HG03196 (cell line): ENCODE results near the gene UBL4A.
"Not testable (repeated sequence)": the region's sequence is repeated elsewhere in the genome, so short reads cannot be mapped to it uniquely, and the experiment has no call there.

Experiments
- ATAC-seq: cut with Tn5 transposase; IDR thresholded peaks from one replicate; pipeline ENCODE4 v1.9.1; 2021; ENCODE audit not compliant: unreplicated experiment

The UBL4A gene

DNA sequence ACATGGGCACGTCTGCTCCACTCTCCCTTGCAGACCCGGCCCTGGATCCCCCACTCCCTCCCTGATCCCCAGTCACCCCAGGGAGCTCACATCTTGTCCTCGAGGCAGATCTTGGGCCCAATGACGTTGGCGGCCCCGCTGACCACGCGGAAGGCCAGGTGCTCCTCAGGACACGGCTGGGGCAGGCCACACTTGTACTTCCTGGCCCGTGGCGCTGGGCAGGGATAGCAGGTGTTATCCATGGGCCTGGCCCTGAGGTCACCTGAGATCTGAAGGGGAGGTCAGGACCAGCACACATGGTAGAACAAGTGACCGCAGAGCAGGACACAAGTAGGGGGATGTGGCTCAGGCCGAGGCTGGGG, 21.9 kb upstream of the UBL4A start:
- no peak for ATAC-seq

DNA sequence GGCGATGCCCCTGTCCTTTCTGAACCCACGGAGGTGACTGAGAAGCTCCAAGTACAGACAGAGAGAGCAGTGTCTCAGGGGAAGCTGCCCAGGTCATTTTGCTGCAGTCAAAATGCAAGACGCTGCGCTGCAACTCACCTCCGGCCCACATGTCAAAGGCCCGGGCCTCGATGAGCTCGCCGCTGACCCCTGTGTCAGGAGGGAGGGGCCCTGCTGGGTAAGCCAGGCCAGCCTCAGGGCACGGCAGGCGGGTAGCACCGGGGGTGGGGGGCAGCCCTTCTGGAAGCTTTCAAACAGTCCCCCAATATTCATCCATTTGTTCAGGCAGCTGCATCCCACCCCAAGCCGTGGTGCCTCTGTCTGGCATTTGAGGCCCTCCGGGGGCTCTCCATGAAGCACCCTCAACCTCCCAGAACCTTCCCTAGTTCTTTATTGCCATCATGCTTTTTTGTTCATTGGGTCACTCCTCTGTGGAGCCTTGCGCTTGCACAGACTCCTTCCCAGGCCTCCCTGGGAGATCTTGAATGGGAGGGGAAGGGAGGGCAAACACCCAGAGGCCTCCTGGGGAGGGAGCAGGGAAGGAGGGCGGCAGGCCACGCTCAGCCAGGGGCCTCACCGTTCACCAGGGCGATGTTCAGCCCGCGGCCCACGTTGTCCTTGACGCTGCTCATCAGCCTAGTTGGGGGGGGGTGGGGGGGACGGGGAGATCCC, 21.4 kb upstream of the UBL4A start:
- ATAC-seq: no peak

DNA sequence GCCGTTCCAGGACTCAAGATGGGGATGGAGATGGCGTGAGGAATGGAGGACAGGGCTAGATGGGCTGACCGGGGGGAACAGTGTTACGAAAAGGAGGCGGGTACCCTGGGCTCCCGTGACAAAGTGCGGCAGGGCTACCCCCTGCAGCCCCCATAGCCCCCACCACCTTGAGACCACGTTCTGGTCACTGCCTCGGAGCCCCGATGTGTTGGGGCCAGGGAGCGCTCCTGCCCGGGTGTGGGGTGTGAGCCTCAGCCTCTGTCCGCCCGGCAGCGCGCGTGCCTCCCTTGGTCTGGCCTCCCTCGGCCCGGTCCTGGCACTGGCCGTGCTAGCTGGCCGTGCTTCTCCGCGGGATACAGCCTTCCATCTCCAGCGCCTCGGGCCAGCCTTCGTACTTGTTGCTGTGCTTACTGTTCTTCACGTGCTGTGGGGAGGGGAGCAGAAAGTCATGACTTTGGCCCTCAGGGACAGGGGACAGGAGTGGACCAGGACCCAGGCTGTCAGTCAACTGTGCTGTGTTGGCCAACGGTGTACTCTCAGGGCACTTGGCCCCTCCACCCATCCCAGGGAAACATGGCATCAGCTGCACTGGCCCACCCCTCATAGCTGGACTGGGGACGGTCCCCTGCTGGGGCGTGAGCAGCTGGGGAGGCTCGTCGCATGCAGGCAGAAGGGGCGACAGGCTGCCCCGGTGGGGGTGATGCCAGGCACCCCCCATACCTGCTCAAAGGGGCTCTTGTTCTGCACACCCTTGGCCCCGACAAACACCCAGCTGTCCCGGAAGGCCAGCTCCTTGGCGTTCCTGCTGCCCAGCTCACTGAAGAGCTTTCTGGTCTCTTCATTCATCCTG, 20.3 kb upstream of the UBL4A start:
- no peak for ATAC-seq

DNA sequence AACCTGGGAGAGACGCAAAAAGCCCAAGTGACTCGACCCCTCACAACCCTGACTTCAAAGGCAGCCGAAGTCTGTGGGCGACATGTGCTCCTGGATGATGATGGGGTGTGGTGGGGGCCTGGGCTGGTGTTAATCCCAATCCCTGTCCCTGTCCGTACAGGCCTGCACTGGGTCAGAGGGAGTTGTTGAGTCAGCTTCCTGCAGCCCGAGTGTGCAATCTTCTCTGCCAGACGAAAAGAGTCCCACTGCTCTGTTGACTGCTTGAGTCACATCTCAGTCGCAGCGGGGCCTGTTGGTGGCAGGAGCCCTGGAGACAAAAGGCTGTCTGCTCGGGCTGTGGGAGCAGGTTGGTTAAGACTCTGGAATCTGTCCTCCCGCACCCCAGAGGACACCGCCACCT, 19.3 kb upstream of the UBL4A start:
- ATAC-seq: no peak

DNA sequence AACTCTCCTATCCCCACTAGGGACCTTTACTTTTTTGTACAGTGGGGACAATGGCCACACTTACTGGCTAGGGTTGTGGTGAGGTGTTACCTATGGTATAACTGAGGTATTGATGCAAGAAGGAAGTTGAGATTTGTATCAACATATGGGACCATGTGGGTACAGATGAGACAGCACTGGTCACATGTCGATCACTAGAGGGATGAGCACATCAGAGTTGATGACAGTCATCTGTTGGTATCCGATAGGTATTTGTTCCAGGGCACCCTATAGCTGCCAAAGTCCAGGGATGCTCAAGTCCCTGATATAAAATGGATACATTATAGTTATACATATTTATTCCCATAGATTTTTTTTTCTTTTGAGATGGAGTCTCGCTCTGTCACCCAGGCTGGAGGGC, 16.6 kb upstream of the UBL4A start:
- ATAC-seq: no peak

DNA sequence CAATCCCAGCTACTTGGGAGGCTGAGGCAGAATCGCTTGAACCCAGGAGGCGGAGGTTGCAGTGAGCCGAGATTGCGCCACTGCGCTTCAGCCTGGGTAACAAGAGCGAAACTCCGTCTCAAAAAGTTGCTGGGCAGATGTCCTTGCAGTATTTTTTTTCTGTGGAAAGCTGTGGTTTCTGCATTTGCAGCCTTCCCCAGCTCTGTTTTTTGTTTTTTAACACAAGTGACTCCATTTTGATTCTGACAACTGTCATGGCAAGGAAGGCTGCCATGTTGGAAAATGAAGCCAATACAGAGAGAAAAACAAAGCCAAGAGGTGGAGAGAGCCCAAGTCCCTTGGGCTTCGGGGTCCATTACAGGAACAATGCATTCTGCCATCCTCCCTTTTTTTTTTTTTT, 15.7 kb upstream of the UBL4A start:
- no peak for ATAC-seq

DNA sequence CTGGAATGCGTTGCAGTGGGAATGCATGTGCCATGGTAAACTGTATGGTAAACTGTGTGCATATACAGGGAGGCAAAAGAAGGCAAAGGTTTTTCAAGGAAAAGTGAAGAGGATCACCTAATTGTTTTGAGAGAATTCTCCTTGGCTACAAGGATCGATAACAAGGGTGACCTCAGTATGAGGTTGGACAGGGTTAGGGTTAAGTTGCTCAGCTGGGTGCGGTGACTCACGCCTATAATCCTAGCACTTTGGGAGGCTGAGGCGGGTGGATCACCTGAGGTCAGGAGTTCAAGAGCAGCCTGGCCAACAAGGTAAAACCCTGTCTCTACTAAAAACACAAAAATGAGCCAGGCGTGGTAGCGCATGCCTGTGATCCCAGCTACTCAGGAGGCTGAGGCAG, 15.0 kb upstream of the UBL4A start:
- not testable (repeated sequence) for ATAC-seq

DNA sequence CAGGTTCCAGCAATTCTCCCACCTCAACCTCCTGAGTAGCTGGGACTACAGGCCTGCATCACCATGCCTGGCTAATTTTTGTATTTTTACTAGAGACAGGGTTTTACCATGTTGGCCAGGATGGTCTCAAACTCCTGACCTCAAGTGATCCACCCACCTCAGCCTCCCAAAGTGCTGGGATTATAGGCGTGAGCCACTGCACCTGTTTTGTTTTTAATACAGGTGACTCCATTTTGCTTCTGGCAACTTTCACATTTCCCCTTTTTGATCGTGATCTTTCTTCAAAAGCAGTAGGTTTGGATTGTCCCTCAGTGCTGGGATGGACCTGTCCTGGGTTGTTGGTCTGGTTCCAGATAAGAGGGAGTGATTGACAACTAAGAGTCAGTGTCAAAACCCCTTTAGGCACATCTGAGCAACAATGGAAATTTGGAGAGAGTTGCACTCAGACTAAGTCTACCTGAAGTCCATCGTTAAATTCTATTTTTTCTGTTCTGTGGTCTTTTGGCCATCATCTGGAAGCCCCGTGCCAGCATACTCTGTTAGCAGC, 10.2 kb upstream of the UBL4A start:
- not testable (repeated sequence) for ATAC-seq

DNA sequence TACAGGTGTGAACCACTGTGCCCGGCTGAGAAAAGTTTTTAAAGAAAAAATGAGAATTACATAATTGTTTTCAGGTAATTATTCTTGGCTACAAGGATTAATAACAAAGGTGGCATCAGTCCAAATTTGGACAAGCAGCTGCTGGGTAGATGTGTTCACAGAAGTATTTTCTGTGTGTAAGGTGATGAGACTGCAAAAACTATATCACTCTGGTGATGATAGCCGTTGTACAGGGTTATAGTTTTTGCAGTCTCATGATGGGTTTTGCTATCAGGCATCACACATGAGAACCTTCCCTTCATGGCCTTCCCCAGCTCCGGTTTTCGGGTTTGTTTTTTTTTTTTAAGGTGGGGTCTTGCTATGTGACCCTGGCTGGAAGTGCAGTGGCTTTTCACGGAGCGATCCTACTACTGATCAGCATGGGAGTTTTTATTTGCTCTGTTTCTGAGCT, 9.1 kb upstream of the UBL4A start:
- no peak for ATAC-seq

DNA sequence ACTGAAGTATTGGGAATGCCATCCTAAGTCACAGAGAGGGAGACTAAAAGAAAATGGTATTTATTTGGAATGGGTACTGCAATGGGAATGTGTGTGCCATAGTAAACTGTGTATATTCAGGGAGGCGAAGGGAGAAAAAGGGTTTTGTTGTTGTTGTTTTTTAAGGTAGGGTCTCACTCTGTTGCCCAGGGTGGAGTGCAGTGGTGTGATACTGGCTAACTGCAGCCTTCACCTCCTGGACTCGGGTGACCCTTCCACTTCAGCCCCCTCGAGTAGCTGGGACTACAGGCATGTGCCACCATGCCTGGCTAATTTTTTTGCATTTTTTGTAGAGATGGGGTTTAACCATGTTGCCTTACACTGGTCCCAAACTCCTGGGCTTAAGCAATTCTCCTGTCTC, 8.3 kb upstream of the UBL4A start:
- ATAC-seq: no peak

DNA sequence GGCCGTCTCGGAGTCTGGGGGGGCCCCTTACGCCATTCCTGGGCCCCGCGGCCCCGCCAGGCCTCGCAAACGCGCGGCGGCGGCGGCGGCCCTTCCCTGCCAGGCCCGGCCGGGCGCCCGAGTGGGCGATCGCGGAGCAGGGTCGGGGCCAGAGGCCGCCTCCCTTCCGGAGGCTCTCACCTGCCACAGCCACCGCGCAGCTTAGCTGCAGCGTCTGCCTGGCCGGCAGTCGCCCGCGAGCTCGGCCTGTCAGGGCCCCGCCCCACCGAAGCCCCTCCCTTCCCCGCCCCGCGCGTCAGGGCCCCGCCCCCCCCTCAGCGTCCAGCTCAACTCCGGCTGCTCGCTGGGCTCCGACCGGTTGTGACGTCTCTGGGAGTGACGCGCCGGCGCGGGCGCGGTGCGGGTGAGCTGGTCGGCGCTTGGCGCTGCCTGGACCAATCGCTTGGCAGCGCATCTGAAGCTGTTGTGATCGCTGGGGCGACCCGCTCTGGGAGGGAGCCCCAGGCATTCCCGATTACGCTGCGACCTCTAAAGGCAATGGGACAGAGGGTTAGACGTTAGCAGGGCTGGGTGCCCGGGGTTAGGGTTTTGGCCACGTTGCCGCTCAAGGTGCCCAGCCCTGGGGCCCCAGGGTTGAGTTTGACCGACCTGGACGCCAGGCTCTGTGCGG, 4.1 kb upstream of the UBL4A start, which contains the start of gene SLC10A3:
Gene SLC10A3, minus strand, starts transcription at position 216 of the 670 bp plus-strand sequence. CDS start 1,689 bp downstream, outside the sequence.
- peak; percentile 73 for ATAC-seq

DNA sequence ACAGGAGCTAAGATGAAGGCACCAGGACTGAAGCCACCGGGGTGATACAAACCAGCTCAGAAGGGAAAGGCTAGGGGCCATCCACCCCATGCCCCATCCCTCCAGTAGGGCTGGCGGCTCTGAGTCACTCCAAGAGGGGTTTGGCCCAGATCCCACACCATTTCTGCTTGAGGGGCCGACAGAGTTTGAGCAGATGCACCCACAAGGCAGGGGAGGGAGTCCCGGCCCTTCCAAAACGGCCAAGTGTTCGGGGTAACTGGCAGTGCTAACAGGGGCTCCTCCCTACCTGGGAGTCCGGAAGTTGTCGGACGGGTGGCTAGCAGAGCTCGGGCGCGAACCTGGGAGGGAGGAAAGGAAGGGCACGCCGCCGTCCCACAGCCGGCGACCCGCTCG, 3.6 kb upstream of the UBL4A start:
- ATAC-seq: peak; percentile 19

DNA sequence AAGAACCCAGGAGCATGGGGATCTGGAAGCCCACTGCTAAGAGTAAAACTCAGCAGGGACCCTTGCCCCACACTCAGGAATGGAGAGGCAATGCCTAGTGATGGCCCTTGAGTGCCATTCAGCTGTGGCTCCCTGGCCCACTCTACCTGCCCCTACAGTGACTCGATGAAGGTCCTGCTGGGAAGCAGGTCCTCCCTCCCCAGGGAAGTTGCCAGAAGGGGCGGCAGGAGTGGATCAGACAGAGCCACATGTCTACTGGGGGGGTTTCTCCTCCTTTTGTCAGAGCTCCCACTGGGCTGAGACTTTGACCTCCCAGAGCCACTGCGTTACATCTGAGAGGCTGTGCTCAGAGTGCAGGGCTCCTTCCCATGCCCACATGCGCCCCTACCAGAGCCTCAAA, 2.8 kb upstream of the UBL4A start:
- ATAC-seq: no peak

DNA sequence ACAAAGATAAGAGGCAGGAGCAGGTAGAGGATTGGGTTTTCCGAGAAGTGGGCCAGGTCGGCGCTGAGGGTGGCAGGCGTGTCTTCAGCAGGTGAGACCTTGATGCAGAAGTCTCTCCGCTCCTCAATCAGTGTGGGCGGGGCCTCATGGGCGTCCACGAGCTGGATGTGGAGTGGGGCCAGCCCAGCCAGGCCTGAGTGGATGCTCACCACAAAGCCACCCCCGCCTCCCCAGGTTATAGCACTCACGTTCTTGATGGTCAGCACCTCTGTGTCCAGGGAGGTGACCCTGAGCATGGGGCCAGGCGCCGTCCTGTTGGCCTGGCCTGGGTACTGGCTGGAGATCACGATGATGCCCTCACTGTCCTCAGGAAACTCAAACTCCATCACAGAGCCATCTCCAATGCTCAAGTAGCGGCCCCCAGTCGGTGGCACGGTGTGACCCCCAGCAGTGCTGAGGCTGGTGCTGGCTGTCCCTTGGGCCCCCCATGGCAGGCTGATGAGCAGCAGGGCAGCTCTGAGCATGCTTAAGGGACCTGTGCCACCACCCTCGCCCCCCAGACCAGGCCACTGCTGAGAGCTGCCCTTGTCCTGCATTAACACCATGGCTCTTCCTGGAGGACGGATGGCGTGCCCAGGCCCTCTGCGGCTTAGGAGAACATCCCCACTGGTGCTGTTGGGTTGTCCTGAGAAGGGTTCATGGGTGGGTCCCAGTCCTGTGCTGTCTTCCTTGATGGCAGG, 2.1 kb upstream of the UBL4A start:
- no peak for ATAC-seq

DNA sequence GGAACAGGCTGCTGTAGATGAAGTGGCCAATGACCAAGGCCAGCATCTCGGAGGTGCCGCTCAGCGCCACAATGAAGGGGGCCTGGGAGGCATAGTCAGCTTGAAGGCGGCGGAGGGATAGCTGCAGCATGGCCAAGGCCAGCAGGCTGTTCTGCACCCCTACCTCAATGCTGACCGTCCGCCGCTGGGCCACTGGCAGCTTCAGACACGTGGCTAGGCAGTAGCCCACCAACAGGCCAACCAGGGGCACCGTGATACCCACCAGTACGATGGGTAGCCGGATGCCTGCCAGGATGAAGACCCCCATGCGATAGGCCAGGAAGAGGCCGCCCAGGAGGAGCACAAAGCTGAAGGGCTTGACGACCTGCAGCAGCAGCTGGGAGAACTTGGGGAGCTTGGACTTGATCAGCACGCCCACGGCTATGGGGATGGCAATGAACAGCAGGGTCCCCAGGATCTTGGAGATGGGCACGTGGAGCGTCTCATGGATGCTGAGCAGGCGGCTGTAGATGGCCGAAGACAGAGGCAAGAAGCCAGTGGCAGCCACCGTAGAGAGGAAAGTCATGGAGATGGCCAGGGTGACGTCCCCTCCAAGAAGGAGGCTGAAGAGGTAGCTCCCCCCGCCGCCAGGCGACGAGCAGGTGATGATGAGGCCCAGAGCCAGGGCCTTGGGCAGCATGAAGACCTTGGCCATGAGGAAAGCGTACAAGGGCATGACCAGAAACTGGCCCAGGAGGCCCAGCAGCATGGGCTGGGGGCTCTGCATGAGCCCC, 1.3 kb upstream of the UBL4A start:
- no peak for ATAC-seq

DNA sequence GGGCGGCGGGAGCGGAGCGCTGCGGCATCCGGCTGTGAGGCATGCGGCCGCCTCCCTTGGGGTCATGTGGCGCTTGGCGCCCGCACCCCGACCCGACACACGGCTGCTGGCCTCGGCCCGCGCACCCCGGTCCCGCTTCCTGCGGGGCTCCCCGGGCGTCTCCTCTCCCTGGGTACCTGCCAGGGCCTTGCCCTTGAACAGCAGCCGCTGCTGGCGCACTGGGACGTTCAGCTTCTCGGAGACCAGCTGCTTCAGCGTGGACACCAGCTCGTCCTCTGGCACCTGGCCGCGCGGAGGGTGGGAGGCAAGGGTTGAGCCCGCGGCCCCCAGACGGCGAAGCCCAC, 391 bp downstream of the UBL4A start:
- ATAC-seq: no peak

DNA sequence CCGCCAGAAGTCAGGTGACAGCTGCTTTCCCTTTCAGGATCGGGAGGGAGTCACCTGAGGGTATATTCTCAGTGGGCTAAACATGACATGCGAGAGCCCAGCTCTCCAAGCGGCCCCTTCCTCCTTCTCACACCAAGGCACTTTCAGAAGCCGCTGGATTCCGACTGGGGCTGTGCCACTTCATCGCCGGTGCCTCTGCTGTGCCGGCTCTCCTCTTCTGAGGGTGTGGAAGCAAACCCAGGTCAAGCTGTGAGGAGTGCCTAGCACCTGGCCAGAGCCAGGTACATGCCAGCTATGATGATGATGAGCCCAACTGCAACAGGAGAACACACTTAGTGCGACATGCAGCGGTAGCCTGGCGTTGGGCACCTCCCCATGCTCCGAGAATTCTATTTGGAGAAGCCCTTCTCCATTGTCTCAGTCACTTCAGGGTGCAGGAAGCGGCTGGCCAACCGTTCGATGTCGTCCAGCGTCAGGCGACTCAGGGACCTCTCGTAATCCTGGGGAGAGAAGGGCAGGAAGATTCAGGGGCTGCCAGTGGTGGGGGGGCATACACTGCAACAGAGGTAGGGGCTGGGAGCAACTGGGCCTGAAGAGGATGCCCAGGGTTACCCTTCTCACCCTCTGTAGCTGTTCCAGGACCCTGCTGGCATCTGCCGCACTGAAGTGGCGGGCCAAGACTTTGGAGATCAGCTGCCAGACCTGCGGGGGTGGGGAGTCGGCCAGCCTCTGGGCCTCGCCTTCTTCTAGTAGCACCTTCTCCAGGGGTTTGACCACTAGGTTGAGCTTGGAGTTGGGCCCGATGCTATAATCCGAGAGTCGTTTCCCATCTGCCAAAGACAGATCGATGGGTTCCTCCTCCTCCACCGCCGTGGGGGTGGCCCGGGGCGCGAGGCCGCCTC, 1.0 kb downstream of the UBL4A start:
- no peak for ATAC-seq

DNA sequence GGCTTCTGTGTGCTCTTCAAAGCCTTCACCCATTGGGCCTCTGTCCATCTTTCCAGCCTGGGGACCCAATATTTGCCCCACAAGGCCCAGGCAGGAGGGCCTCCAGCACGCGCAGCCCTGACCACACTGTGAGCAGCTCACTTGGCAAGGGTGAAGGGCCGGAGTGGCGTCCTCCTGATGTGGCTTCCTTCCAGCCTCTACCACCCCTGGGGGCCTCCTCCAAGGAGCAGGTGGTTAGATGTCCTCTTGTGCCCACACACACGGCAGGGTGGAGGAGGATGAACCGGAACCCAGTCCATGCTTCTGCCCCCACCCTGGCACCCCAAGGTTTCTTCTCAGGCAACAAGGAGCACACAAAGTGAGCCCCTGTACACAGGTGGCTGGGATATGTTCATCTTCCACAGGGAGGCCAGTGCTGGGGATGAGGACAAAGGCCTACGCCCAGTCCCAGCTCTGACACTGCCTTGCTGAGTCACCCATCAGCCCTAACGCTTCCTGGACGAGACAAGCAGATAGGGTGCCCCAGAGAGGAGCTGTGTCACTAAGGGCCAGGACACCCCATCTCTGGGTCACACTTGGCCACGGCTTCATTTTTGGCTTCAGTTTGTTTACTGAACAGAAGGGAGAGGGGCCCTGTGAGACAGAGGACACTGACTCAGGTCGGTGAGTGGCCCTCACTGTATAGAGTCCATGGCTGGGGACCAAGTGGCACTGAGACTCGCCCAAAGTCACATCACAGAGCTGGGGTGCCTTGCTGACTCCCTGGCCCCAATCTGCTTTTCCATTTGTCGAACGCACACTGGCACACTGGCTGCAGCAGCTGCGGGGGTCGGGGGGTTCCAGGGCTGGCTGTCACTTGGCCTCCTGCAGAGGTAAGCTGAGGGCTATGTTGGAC, 1.9 kb downstream of the UBL4A start:
- ATAC-seq: no peak
